H9 (cell line): Measurements from ENCODE around the gene SLC15A3. TPM values are rescaled to one million over a fixed set of nuclear protein-coding genes. Genes with fewer than 3 reads are reported as not detected.

ENCODE experiments used
- DNase-seq: peaks from one replicate; pipeline ENCODE4 v3.0.0-alpha.2; 2017
- H2AFZ ChIP-seq: one replicate; pipeline ENCODE4 v1.6.1; 2013; ENCODE audit warnings: mild to moderate bottlenecking, low read length, control low read depth, moderate library complexity
- H2AK5ac ChIP-seq: 2 replicates; pipeline ENCODE4 v1.6.1; 2013; ENCODE audit warnings: low read length, control low read depth, mixed read lengths; ENCODE audit not compliant: insufficient read length
- H2BK120ac ChIP-seq: one replicate; pipeline ENCODE4 v1.6.1; 2013; ENCODE audit warnings: low read depth, mild to moderate bottlenecking, low read length, control low read depth, inconsistent platforms; ENCODE audit not compliant: poor library complexity, severe bottlenecking
- H2BK12ac ChIP-seq: 2 replicates; pipeline ENCODE4 v1.6.1; 2013; ENCODE audit warnings: low read length, control low read depth, mixed read lengths, low read depth; ENCODE audit not compliant: insufficient read length
- H2BK15ac ChIP-seq: 2 replicates; pipeline ENCODE4 v1.6.1; 2013; ENCODE audit warnings: low read depth, low read length, control low read depth
- H2BK20ac ChIP-seq: one replicate; pipeline ENCODE4 v1.6.1; 2013; ENCODE audit warnings: low read depth, mild to moderate bottlenecking, low read length, control low read depth, inconsistent platforms; ENCODE audit not compliant: poor library complexity, severe bottlenecking
- H2BK5ac ChIP-seq: 2 replicates; pipeline ENCODE4 v1.6.1; 2013; ENCODE audit warnings: low read length, control low read depth, mixed read lengths; ENCODE audit not compliant: insufficient read length
- H3K14ac ChIP-seq: 2 replicates; pipeline ENCODE4 v1.6.1; 2013; ENCODE audit warnings: low read length, control low read depth; ENCODE audit not compliant: insufficient read depth
- H3K18ac ChIP-seq: 2 replicates; pipeline ENCODE4 v1.6.1; 2013; ENCODE audit warnings: low read depth, mild to moderate bottlenecking, mixed read lengths, low read length, control low read depth; ENCODE audit not compliant: insufficient read length
- H3K23ac ChIP-seq: 2 replicates; pipeline ENCODE4 v1.6.1; 2013; ENCODE audit warnings: low read length, control low read depth, mixed read lengths, low read depth; ENCODE audit not compliant: insufficient read length
- H3K23me2 ChIP-seq: 2 replicates; pipeline ENCODE4 v1.6.1; 2013; ENCODE audit warnings: low read depth, mild to moderate bottlenecking, mixed read lengths, low read length, control low read depth; ENCODE audit not compliant: insufficient read length, poor library complexity, severe bottlenecking
- H3K27ac ChIP-seq: 2 replicates; pipeline ENCODE4 v1.5.1; 2013; ENCODE audit warnings: low read length, control low read depth, mixed read lengths, low read depth; ENCODE audit not compliant: insufficient read length
- H3K27me3 ChIP-seq: 2 replicates; pipeline ENCODE4 v1.6.1; 2013; ENCODE audit warnings: low read length, control low read depth, inconsistent platforms; ENCODE audit not compliant: insufficient read depth
- H3K4ac ChIP-seq: 2 replicates; pipeline ENCODE4 v1.6.1; 2013; ENCODE audit warnings: low read depth, mild to moderate bottlenecking, control low read depth, inconsistent platforms, low read length, moderate library complexity
- H3K4me1 ChIP-seq: 2 replicates; pipeline ENCODE4 v1.6.1; 2013; ENCODE audit warnings: low read length, control low read depth, inconsistent platforms; ENCODE audit not compliant: insufficient read depth
- H3K4me2 ChIP-seq: 2 replicates; pipeline ENCODE4 v1.6.1; 2013; ENCODE audit warnings: low read length, control low read depth, mixed read lengths; ENCODE audit not compliant: insufficient read length, insufficient read depth
- H3K56ac ChIP-seq: 2 replicates; pipeline ENCODE4 v1.6.1; 2013; ENCODE audit warnings: low read depth, mild to moderate bottlenecking, mixed read lengths, low read length, control low read depth; ENCODE audit not compliant: insufficient read length
- H3K79me1 ChIP-seq: 2 replicates; pipeline ENCODE4 v1.6.1; 2013; ENCODE audit warnings: low read depth, mild to moderate bottlenecking, moderate library complexity, low read length, control low read depth, inconsistent platforms; ENCODE audit not compliant: insufficient read depth, poor library complexity, severe bottlenecking
- H3K79me2 ChIP-seq: 2 replicates; pipeline ENCODE4 v1.6.1; 2013; ENCODE audit warnings: low read length, control low read depth, inconsistent platforms; ENCODE audit not compliant: insufficient read depth
- H3K9ac ChIP-seq: 2 replicates; pipeline ENCODE4 v1.6.1; 2013; ENCODE audit warnings: low read length, control low read depth, mixed read lengths; ENCODE audit not compliant: insufficient read length; ENCODE audit errors: extremely low read depth
- H3K9me3 ChIP-seq: one replicate; pipeline ENCODE4 v1.6.1; 2013; ENCODE audit warnings: low read depth, low read length, inconsistent platforms; ENCODE audit not compliant: control insufficient read depth
- H3T11ph ChIP-seq: one replicate; pipeline ENCODE4 v1.6.1; 2013; ENCODE audit warnings: mild to moderate bottlenecking, low read length, control low read depth, inconsistent platforms
- H4K20me1 ChIP-seq: one replicate; pipeline ENCODE4 v1.6.1; 2013; ENCODE audit not compliant: control insufficient read depth, insufficient read length, insufficient read depth
- H4K5ac ChIP-seq: 2 replicates; pipeline ENCODE4 v1.6.1; 2013; ENCODE audit warnings: low read depth, mild to moderate bottlenecking, mixed read lengths, low read length, control low read depth; ENCODE audit not compliant: insufficient read length
- H4K8ac ChIP-seq: replicated peaks from 2 replicates; pipeline ENCODE4 v1.6.1; 2013; ENCODE audit warnings: low read length, control low read depth, mixed read lengths, low read depth; ENCODE audit not compliant: insufficient read length
- H4K91ac ChIP-seq: 2 replicates; pipeline ENCODE4 v1.6.1; 2013; ENCODE audit warnings: low read depth, mild to moderate bottlenecking, moderate library complexity, mixed read lengths, low read length, control low read depth; ENCODE audit not compliant: insufficient read length
- H3K27ac Mint-ChIP-seq, 3 experiments: 2 replicates in 2 of 3; 3 replicates in 1 of 3; pipeline ENCODE4 v1.8.0; 2020 to 2021; ENCODE audit warnings: mixed read lengths in 3 of 3, mild to moderate bottlenecking in 1 of 3, moderate library complexity in 1 of 3
- H3K27me3 Mint-ChIP-seq: 2 replicates; pipeline ENCODE4 v1.8.0; 2021; ENCODE audit warnings: low read depth, mild to moderate bottlenecking, moderate library complexity, mixed read lengths
- H3K36me3 Mint-ChIP-seq, 3 experiments: 2 replicates in 2 of 3; 3 replicates in 1 of 3; pipeline ENCODE4 v1.8.0; 2020 to 2021; ENCODE audit warnings: low read depth in 3 of 3, mixed read lengths in 3 of 3; ENCODE audit not compliant: insufficient read depth in 1 of 3
- H3K4me1 Mint-ChIP-seq, 2 experiments: 2 replicates each; pipeline ENCODE4 v1.8.0; 2020; ENCODE audit warnings: mixed read lengths in 2 of 2
- H3K4me3 Mint-ChIP-seq, 2 experiments: 2 replicates in 1 of 2; 3 replicates in 1 of 2; pipeline ENCODE4 v1.8.0; 2020 to 2021; ENCODE audit warnings: mild to moderate bottlenecking in 2 of 2, mixed read lengths in 2 of 2, moderate library complexity in 1 of 2
- H3K9me3 Mint-ChIP-seq, 2 experiments: 2 replicates in 1 of 2; 3 replicates in 1 of 2; pipeline ENCODE4 v1.8.0; 2020; ENCODE audit warnings: mild to moderate bottlenecking in 2 of 2, mixed read lengths in 2 of 2, moderate library complexity in 1 of 2
- CTCF ChIP-seq: fragments of 200-600 bp; sonication (generic); conservative IDR thresholded peaks from 3 replicates; pipeline ENCODE4 v1.8.0; 2021; ENCODE audit warnings: antibody characterized with exemption, mild to moderate bottlenecking
- WGBS: extraction: QIAGEN DNeasy Blood & Tissue Kit; methylation state at CpG from one replicate; pipeline ENCODE4 v1.1.7; 2013; ENCODE audit warnings: missing lambda C conversion rate, low lambda C conversion rate, mixed read lengths; ENCODE audit not compliant: insufficient read length; ENCODE audit errors: extremely low coverage; 5-methylcytosine and 5-hydroxymethylcytosine counted together
- total RNA-seq: library from RNA; stranded (reverse); gene quantifications from 2 replicates; pipeline ENCODE4 v1.2.1, GENCODE V29; 2021

The SLC15A3 gene
- total RNA-seq, 1 experiment from 2014 or later, result 7.0 TPM

GRCh38 chr11:60912223-60912850 lies 39.6 kb downstream of the SLC15A3 start:
- no peak for DNase-seq
- Histone ChIP-seq H2BK5ac (no peak overlapping the region), H3K27me3 (no peaks in the 10 kb centered on the region; the same call in 1 of the 2 replicates), H3K23me2 (peaks cover 22% of the 10 kb centered on the region), H3K79me2 (no peaks in the 10 kb centered on the region; the same call in 1 of the 2 replicates), H4K8ac (no peak overlapping the region), H3K4me1 (peaks cover 2% of the 10 kb centered on the region; the same call in 1 of the 2 replicates), H2BK120ac (no peak overlapping the region), H2AK5ac (no peak overlapping the region), H3K9me3 (no peaks in the 10 kb centered on the region), H2AFZ (no peak overlapping the region), H3K79me1 (no peaks in the 10 kb centered on the region), H3K4ac (no peak overlapping the region), H4K20me1 (no peaks in the 10 kb centered on the region), H4K91ac (no peak overlapping the region), H3K23ac (no peak overlapping the region), H2BK15ac (no peak overlapping the region), H3K27ac (no peak overlapping the region), H2BK20ac (no peak overlapping the region), H2BK12ac (no peak overlapping the region), H4K5ac (no peak overlapping the region), H3K18ac (no peak overlapping the region), H3K14ac (no peak overlapping the region), H3T11ph (no peak overlapping the region), H3K56ac (no peak overlapping the region), H3K4me2 (no peak overlapping the region), H3K9ac (no peak overlapping the region)
- peaks cover 0 to 5% (median 4%) of the 10 kb centered on the region in 3 experiments; a peak in 5 of 7 replicates for H3K36me3 Mint-ChIP-seq
- H3K27ac Mint-ChIP-seq, result no peak overlapping the region; a peak in 2 of 7 replicates
- H3K4me3 Mint-ChIP-seq, result no peak overlapping the region
- WGBS, result no CpG with 5 or more reads among the region's 12 CpGs
- peaks cover 39% of the 10 kb centered on the region in 2 experiments for H3K4me1 Mint-ChIP-seq
- peaks cover 46% of the 10 kb centered on the region for H3K27me3 Mint-ChIP-seq
- TF ChIP-seq CTCF, result no peak
- H3K9me3 Mint-ChIP-seq, result peaks cover 3 to 5% of the 10 kb centered on the region in 2 experiments; a peak in 4 of 5 replicates
